ENCODE measurements around the gene OR6N1.

DNA sequence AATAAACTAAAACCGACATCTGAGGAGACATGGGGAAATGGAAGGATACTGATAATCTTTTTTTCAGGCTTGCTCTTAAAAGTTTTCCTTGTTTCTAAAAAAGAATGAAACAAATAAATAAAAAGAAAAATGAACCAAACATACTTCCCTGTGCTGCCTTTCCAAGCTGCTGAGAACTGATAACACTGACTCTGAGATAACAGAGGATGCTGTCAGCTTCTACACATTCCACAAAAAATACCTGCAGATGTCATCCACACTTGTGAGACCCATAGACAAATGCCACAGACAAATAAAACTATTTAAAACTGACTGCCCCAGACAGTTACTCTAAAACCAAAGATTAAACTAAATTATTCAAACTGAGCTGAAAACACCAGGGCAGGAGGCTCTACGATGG lies 39.5 kb downstream of the OR6N1 start:
- TF ChIP-seq POLR2A (IDR thresholded peaks at IDR 0.05; ENCODE audit: low read depth, low read length) (no peak), POLR2AphosphoS5 (IDR thresholded peaks at IDR 0.05; ENCODE audit: low read depth, low read length) (no peak), TAF1 (IDR thresholded peaks at IDR 0.05; ENCODE audit: low read depth, low read length) (no peak), PAX5 (IDR thresholded peaks at IDR 0.05; ENCODE audit: insufficient read depth, low read length, severe bottlenecking) (no peak), SPI1 (IDR thresholded peaks at IDR 0.05; ENCODE audit: low read depth, low read length) (no peak)
